22Rv1 (cell line): ENCODE results near the gene ABCG8.

Source experiments
- H3K27ac ChIP-seq: fragments of 450-650 bp; 2 replicates; pipeline ENCODE4 v1.5.1; 2017
- ZFX ChIP-seq: fragments of 450-650 bp; IDR thresholded peaks from 2 replicates; pipeline ENCODE4 v1.6.1; 2017; ENCODE audit warnings: antibody characterized with exemption, borderline replicate concordance
- TF ChIP-seq, protein P1 (sequence below): fragments of 450-650 bp; IDR thresholded peaks from 2 replicates; pipeline ENCODE4 v1.5.1; 2017; ENCODE audit warnings: mild to moderate bottlenecking

ABCG8 gene

DNA sequence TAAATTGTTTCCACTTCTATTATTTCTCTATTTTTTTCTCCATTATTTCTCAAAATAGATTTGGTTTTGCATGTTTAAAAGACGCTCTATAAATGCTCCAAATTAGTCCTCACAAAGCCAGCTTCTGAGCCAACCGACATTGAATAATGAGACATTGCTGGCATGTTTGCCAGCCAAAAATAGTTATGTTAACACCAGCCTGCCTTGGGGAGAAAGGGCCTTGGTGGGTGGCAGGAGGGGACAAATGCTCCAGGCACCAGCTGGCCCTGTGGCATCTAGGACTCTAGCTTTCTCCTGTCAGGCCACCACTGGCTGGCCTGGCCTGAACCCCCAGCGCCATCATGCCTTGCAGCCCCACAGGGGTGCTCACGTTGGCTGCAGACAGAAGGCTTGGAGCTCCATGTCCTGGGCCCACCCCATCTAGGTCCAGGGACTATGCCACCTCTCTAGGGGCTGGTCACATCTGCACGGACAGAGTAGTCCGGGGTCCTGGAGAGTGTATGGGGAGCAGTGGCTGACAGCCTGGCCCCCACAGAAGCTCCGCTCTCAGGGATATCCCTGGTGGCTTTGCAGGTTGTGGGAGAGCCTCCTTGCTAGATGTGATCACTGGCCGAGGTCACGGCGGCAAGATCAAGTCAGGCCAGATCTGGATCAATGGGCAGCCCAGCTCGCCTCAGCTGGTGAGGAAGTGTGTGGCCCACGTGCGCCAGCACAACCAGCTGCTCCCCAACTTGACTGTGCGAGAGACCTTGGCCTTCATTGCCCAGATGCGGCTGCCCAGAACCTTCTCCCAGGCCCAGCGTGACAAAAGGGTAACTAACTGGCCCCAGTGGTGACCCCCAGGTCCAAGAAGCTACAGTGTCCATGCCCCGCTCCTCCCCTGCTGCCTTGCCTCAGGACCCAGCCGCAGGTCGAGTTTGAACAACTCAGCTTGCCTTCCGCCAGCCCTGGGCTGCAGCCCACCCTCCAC lies 12.5 kb downstream of the ABCG8 start:
- H3K27ac ChIP-seq = no peak overlapping the region
- TF ChIP-seq, protein P1, sequence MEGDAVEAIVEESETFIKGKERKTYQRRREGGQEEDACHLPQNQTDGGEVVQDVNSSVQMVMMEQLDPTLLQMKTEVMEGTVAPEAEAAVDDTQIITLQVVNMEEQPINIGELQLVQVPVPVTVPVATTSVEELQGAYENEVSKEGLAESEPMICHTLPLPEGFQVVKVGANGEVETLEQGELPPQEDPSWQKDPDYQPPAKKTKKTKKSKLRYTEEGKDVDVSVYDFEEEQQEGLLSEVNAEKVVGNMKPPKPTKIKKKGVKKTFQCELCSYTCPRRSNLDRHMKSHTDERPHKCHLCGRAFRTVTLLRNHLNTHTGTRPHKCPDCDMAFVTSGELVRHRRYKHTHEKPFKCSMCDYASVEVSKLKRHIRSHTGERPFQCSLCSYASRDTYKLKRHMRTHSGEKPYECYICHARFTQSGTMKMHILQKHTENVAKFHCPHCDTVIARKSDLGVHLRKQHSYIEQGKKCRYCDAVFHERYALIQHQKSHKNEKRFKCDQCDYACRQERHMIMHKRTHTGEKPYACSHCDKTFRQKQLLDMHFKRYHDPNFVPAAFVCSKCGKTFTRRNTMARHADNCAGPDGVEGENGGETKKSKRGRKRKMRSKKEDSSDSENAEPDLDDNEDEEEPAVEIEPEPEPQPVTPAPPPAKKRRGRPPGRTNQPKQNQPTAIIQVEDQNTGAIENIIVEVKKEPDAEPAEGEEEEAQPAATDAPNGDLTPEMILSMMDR = no peak
- no peak for TF ChIP-seq ZFX

DNA sequence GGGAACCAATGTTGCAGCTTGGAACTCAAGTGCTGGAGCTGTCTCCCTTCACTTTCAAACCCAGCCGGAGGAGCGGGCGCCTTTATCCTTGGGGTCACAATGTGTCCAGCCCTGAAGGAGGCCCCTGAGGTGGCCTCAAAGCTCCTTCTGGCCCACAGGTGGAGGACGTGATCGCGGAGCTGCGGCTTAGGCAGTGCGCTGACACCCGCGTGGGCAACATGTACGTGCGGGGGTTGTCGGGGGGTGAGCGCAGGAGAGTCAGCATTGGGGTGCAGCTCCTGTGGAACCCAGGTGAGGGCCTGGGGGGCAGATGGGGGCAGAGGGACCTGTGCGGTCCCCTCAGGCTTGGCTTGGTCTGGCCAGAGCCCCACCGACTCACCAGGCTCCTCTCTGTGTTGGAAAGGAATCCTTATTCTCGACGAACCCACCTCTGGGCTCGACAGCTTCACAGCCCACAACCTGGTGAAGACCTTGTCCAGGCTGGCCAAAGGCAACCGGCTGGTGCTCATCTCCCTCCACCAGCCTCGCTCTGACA lies 13.5 kb downstream of the ABCG8 start:
- no peak overlapping the region for H3K27ac ChIP-seq
- no peak for TF ChIP-seq ZFX
- TF ChIP-seq, protein P1 = no peak

DNA sequence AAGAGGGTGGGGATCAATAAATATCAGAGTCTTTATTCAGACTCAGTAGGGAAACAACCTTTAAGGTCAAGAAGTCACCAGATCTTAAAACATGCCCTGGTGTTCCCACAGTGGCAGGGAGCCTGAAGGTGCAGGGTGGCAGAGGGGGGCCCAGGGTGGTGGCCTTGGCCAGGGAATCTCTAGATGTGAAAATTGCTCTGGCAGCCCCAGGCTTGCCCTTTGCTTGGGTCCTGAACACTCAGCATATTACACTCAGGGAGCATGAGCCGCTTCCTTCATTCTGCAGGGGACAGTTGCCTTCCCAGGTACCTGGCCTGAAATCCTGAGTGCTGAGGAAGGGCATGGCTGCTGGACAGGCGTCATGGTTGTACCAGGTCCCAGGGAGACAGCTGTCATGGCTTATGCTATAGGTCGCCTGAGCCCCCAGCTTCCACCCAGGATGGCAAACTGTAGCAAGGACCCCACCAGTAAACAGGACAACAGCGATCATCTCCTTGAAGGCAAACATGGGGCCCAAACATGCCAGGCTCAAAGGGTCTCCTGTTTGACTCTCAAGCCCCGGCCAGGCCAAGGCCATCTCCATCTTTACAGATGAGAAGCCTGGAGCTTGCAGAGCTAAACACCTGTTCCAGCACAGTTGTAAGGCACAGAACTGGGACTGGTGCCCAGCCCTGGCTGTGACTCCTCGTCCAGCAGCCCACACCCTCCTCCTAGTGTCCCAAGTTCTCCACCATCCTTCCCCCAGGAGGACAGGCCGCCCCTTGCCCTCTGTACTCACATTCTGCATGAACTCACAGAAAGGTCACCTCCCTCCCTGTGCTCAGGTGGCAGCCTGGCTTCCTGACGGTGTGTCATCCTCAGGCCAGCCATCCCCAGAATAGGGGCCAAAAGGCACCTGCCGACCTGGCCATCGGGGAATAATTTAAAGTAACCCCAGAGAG lies 14.6 kb downstream of the ABCG8 start:
- TF ChIP-seq, protein P1 = no peak
- TF ChIP-seq ZFX = no peak
- no peak overlapping the region for H3K27ac ChIP-seq

DNA sequence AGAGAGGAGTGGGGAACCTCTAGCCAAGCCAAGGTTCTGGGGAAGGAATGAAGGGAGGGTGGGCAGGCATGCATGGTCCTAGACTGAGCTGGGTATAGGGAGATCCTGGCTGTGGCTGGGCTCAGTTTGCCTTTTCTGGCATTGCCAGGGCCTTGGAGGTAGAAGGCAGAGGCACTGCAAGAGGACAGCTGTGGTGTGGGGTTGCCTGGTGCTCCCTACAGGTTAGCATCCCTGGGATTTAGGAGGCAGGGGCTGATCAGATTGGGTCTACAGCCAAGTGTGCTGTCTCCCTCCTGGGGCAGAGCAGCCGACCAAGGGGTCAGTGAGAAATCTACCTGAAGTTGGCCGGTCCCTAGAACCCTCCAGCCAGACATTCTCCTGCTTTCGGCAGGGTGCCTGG lies 15.9 kb downstream of the ABCG8 start:
- TF ChIP-seq, protein P1 = no peak
- TF ChIP-seq ZFX = no peak
- H3K27ac ChIP-seq = no peak overlapping the region

DNA sequence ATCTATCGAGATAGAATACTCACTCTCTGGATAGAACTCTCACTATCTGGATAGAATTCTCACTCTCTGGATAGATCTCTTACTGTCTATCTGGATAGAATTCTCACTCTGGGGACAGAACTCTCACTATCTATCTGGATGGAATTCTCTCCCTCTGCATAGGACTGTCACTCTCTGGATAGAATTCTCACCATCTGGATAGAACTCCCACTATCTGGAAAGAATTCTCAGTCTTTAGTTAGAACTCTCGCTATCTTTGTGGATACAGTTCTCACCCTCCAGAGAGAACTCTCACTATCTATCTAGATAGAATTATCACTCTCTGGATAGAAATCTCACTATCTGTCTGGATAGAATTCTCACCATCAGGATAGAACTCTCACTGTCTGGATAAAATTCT lies 16.5 kb downstream of the ABCG8 start:
- TF ChIP-seq, protein P1 = no peak
- no peak for TF ChIP-seq ZFX
- H3K27ac ChIP-seq = no peak overlapping the region

DNA sequence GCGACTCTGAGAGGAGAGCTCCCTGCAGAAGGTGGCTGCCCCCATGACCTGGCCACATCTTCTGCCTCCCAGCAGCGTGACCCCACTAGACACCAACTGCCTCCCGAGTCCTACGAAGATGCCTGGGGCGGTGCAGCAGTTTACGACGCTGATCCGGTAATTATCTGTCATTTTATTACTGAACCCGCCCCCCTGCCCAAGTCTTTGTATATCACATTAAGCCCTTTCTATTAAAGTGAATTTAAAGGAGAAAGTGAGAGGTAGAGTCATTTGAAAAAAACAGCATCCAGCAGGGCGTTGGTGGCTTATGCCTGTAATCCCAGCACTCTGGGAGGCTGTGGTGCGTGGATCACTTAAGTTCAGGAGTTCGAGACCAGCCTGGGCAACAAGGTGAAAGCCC lies 33.4 kb downstream of the ABCG8 start:
- no peak overlapping the region for H3K27ac ChIP-seq
- no peak for TF ChIP-seq ZFX
- TF ChIP-seq, protein P1 = no peak
